Measurements from ENCODE around the gene TJP2.

TJP2 gene

GRCh38 chr9:69136779-69137178 is 37.3 kb upstream of the TJP2 start:
- no peak overlapping the region for H3K4me3 ChIP-seq (ENCODE audit: low read depth, low read length)
- TF ChIP-seq CTCF (IDR thresholded peaks at IDR 0.05; ENCODE audit: low read depth, low read length), result no peak

GRCh38 chr9:69137311-69137710 is 36.8 kb upstream of the TJP2 start:
- H3K4me3 ChIP-seq (ENCODE audit: low read depth, low read length), result no peak overlapping the region
- no peak for TF ChIP-seq CTCF (IDR thresholded peaks at IDR 0.05; ENCODE audit: low read depth, low read length)

GRCh38 chr9:69139596-69139995 is 34.5 kb upstream of the TJP2 start:
- TF ChIP-seq CTCF (IDR thresholded peaks at IDR 0.05; ENCODE audit: low read depth, low read length), result no peak
- H3K4me3 ChIP-seq (ENCODE audit: low read depth, low read length), result no peak overlapping the region

- TF ChIP-seq CTCF (IDR thresholded peaks at IDR 0.05; ENCODE audit: low read depth, low read length), result no peak
- no peak overlapping the region for H3K4me3 ChIP-seq (ENCODE audit: low read depth, low read length)
Observed at GRCh38 chr9:69140123-69140735, 33.8 kb upstream of the TJP2 start.

GRCh38 chr9:69141851-69142250 is 32.2 kb upstream of the TJP2 start:
- TF ChIP-seq CTCF (IDR thresholded peaks at IDR 0.05; ENCODE audit: low read depth, low read length), result no peak
- H3K4me3 ChIP-seq (ENCODE audit: low read depth, low read length), result no peak overlapping the region

GRCh38 chr9:69143291-69143690 is 30.8 kb upstream of the TJP2 start:
- no peak overlapping the region for H3K4me3 ChIP-seq (ENCODE audit: low read depth, low read length)
- no peak for TF ChIP-seq CTCF (IDR thresholded peaks at IDR 0.05; ENCODE audit: low read depth, low read length)

- no peak for TF ChIP-seq CTCF (IDR thresholded peaks at IDR 0.05; ENCODE audit: low read depth, low read length)
- H3K4me3 ChIP-seq (ENCODE audit: low read depth, low read length), result no peak overlapping the region
Observed at GRCh38 chr9:69145144-69145715, 28.8 kb upstream of the TJP2 start.
